ENCODE results near the gene ABCD2. TPM values are rescaled to one million over a fixed set of nuclear protein-coding genes. Genes with fewer than 3 reads are reported as not detected.

ABCD2 gene
- 1 to 10 TPM in 1 of 2 donors, under 1 TPM in 1; under 0.01 to 2.0 TPM for total RNA-seq

GRCh38 chr12:39619660-39620433, at the start of gene ABCD2:
TSS of gene ABCD2 (minus strand) at chr12:39619803. CDS start at chr12:39619615, 188 bp downstream.
- Histone ChIP-seq H3K27me3 (no peaks in the 10 kb centered on the region), H3K27ac (peak within 1 kb of the TSS in 2 of 4 donors; percentile 8 to 33), H3K9me3 (no peaks in the 10 kb centered on the region), H3K4me3 (peak within 1 kb of the TSS in 1 of 2 donors; percentile 21), H3K4me1 (peaks cover 4% of the 10 kb centered on the region), H3K36me3 (replicated peaks in 1 of 2; ENCODE audit: insufficient read depth in 1 of 2, low read depth in 2 of 2) (no peaks in the 10 kb centered on the region)
- TF ChIP-seq, protein P1, sequence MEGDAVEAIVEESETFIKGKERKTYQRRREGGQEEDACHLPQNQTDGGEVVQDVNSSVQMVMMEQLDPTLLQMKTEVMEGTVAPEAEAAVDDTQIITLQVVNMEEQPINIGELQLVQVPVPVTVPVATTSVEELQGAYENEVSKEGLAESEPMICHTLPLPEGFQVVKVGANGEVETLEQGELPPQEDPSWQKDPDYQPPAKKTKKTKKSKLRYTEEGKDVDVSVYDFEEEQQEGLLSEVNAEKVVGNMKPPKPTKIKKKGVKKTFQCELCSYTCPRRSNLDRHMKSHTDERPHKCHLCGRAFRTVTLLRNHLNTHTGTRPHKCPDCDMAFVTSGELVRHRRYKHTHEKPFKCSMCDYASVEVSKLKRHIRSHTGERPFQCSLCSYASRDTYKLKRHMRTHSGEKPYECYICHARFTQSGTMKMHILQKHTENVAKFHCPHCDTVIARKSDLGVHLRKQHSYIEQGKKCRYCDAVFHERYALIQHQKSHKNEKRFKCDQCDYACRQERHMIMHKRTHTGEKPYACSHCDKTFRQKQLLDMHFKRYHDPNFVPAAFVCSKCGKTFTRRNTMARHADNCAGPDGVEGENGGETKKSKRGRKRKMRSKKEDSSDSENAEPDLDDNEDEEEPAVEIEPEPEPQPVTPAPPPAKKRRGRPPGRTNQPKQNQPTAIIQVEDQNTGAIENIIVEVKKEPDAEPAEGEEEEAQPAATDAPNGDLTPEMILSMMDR (IDR thresholded peaks at IDR 0.05): peak in 3 of 7 experiments; percentile 13 to 25 (median 22)
- no peak for TF ChIP-seq POLR2A (IDR thresholded peaks at IDR 0.05)
- peak; percentile 23 to 51 (median 36) for DNase-seq
- intact Hi-C loops (cut with DNase I): no loop called here
- WGBS, 2 donors: 1% methylated on average over 20 of the region's 20 CpGs
- ATAC-seq: peak; percentile 77

GRCh38 chr12:39660101-39660500, 40.5 kb upstream of the ABCD2 start:
- Histone ChIP-seq H3K4me1 (no peaks in the 10 kb centered on the region), H3K36me3 (replicated peaks in 1 of 2; ENCODE audit: insufficient read depth in 1 of 2, low read depth in 2 of 2) (no peaks in the 10 kb centered on the region), H3K27ac (no peak overlapping the region), H3K27me3 (no peaks in the 10 kb centered on the region), H3K4me3 (no peak overlapping the region), H3K9me3 (no peaks in the 10 kb centered on the region)
- ATAC-seq (no peak), DNase-seq (no peak)
- TF ChIP-seq POLR2A (IDR thresholded peaks at IDR 0.05): no peak
- TF ChIP-seq, protein P1 (IDR thresholded peaks at IDR 0.05): no peak
- WGBS, 2 donors: 79 to 82% methylated on average over 2 of the region's 2 CpGs
- intact Hi-C loops (cut with DNase I): no loop called here

DNA sequence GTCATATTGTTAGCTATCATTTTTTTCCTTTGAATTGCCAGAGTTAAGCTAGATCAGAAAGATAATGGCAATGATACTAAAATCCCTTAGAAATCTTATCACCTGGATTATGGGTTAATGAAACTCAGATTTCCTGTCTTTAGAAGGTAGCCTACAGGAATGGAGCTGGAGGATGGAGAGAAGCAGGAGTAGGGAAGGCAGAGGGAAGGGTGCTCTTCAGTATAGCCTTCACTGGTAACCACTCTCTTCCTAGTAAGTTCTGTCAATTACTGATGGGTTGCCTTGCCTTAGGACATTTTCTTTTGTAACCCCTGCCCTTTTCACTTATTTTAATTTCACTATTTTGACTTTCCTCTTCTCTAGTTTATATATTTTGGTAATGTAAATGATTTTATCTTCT, 27.8 kb upstream of the ABCD2 start:
- no peak for DNase-seq
- Histone ChIP-seq H3K4me3 (no peak overlapping the region), H3K4me1 (no peaks in the 10 kb centered on the region), H3K9me3 (no peaks in the 10 kb centered on the region), H3K36me3 (replicated peaks in 1 of 2; ENCODE audit: insufficient read depth in 1 of 2, low read depth in 2 of 2) (no peaks in the 10 kb centered on the region), H3K27ac (no peak overlapping the region), H3K27me3 (no peaks in the 10 kb centered on the region)
- intact Hi-C loops (cut with DNase I): no loop called here
- no peak for ATAC-seq
- TF ChIP-seq, protein P1 (IDR thresholded peaks at IDR 0.05): no peak
- TF ChIP-seq POLR2A (IDR thresholded peaks at IDR 0.05): no peak

GRCh38 chr12:39646963-39647362, 27.4 kb upstream of the ABCD2 start:
- DNase-seq: no peak
- H3K4me3 ChIP-seq: no peak overlapping the region
- TF ChIP-seq POLR2A (IDR thresholded peaks at IDR 0.05): no peak
- TF ChIP-seq, protein P1 (IDR thresholded peaks at IDR 0.05): no peak
- WGBS, 2 donors: 35 to 36% methylated on average over 2 of the region's 2 CpGs
- no peak for ATAC-seq
- intact Hi-C loops (cut with DNase I): no loop called here
- no peaks in the 10 kb centered on the region for H3K4me1 ChIP-seq
- no peaks in the 10 kb centered on the region for H3K36me3 ChIP-seq (replicated peaks in 1 of 2; ENCODE audit: insufficient read depth in 1 of 2, low read depth in 2 of 2)
- H3K9me3 ChIP-seq: no peaks in the 10 kb centered on the region
- no peak overlapping the region for H3K27ac ChIP-seq
- no peaks in the 10 kb centered on the region for H3K27me3 ChIP-seq

- WGBS, 2 donors: 41 to 48% methylated on average over 1 of the region's 1 CpG
- Histone ChIP-seq H3K27me3 (no peaks in the 10 kb centered on the region), H3K27ac (no peak overlapping the region), H3K9me3 (no peaks in the 10 kb centered on the region), H3K36me3 (replicated peaks in 1 of 2; ENCODE audit: insufficient read depth in 1 of 2, low read depth in 2 of 2) (no peaks in the 10 kb centered on the region), H3K4me1 (no peaks in the 10 kb centered on the region), H3K4me3 (no peak overlapping the region)
- no peak for ATAC-seq
- DNase-seq: no peak
- intact Hi-C loops (cut with DNase I): no loop called here
- TF ChIP-seq POLR2A (IDR thresholded peaks at IDR 0.05): no peak
- TF ChIP-seq, protein P1 (IDR thresholded peaks at IDR 0.05): no peak
These were observed 23.4 kb upstream of the ABCD2 start for GRCh38 chr12:39643052-39643451.

Data from body of pancreas (tissue), 4 donors.